Measurements from ENCODE around the gene LRRC14B. TPM values are rescaled to one million over a fixed set of nuclear protein-coding genes. Genes with fewer than 3 reads are reported as not detected.
A peak's percentile ranks its signal among the peaks of the same experiment; 100 is the strongest.

The LRRC14B gene
- total RNA-seq, 1 experiment from 2014 or later, result 0.48 TPM

- no peaks in the 10 kb centered on the region for H3K79me2 ChIP-seq (ENCODE audit: low read length)
- H3K27me3 ChIP-seq (ENCODE audit: low read length), result no peaks in the 10 kb centered on the region
- no peak for DNase-seq
- no peaks in the 10 kb centered on the region for H3K9me3 ChIP-seq (ENCODE audit: low read length)
- peaks cover 8% of the 10 kb centered on the region for H3K4me1 ChIP-seq (ENCODE audit: low read length)
- H3K4me2 ChIP-seq (ENCODE audit: low read depth, low read length, poor library complexity, severe bottlenecking), result no peak overlapping the region
- H3K27ac ChIP-seq (ENCODE audit: low read length), result no peak overlapping the region
- no peaks in the 10 kb centered on the region for H3K9me2 ChIP-seq (replicated peaks; ENCODE audit: insufficient read depth, low read length)
- no peaks in the 10 kb centered on the region; the same call in 1 of the 2 replicates for H4K20me1 ChIP-seq (ENCODE audit: insufficient read depth, low read depth, low read length)
- no peaks in the 10 kb centered on the region for H3K36me3 ChIP-seq (ENCODE audit: insufficient read depth, low read length)
- no peak overlapping the region for H3K4me3 ChIP-seq (ENCODE audit: low read length)
- no peak overlapping the region for H2AFZ ChIP-seq (ENCODE audit: low read length)
- H3K9ac ChIP-seq (ENCODE audit: low read length), result no peak overlapping the region
Measured at GRCh38 chr5:184471-184870, 6.8 kb upstream of the LRRC14B start.

GRCh38 chr5:185095-186070 is 5.9 kb upstream of the LRRC14B start:
- H4K20me1 ChIP-seq (ENCODE audit: insufficient read depth, low read depth, low read length), result no peaks in the 10 kb centered on the region; the same call in 1 of the 2 replicates
- H3K27ac ChIP-seq (ENCODE audit: low read length), result no peak overlapping the region
- DNase-seq, result no peak
- no peaks in the 10 kb centered on the region for H3K9me2 ChIP-seq (replicated peaks; ENCODE audit: insufficient read depth, low read length)
- no peaks in the 10 kb centered on the region for H3K9me3 ChIP-seq (ENCODE audit: low read length)
- no peaks in the 10 kb centered on the region for H3K79me2 ChIP-seq (ENCODE audit: low read length)
- H3K4me1 ChIP-seq (ENCODE audit: low read length), result peaks cover 10% of the 10 kb centered on the region
- H3K4me2 ChIP-seq (ENCODE audit: low read depth, low read length, poor library complexity, severe bottlenecking), result no peak overlapping the region
- no peak overlapping the region for H3K4me3 ChIP-seq (ENCODE audit: low read length)
- H2AFZ ChIP-seq (ENCODE audit: low read length), result no peak overlapping the region
- H3K9ac ChIP-seq (ENCODE audit: low read length), result no peak overlapping the region
- H3K36me3 ChIP-seq (ENCODE audit: insufficient read depth, low read length), result no peaks in the 10 kb centered on the region
- H3K27me3 ChIP-seq (ENCODE audit: low read length), result no peaks in the 10 kb centered on the region

GRCh38 chr5:186091-187041 is 4.9 kb upstream of the LRRC14B start:
- no peak for DNase-seq
- Histone ChIP-seq H3K9me2 (replicated peaks; ENCODE audit: insufficient read depth, low read length) (no peaks in the 10 kb centered on the region), H4K20me1 (ENCODE audit: insufficient read depth, low read depth, low read length) (no peaks in the 10 kb centered on the region; the same call in 1 of the 2 replicates), H3K27ac (ENCODE audit: low read length) (no peak overlapping the region), H2AFZ (ENCODE audit: low read length) (no peak overlapping the region), H3K79me2 (ENCODE audit: low read length) (no peaks in the 10 kb centered on the region), H3K36me3 (ENCODE audit: insufficient read depth, low read length) (no peaks in the 10 kb centered on the region), H3K27me3 (ENCODE audit: low read length) (no peaks in the 10 kb centered on the region), H3K4me3 (ENCODE audit: low read length) (no peak overlapping the region), H3K4me1 (ENCODE audit: low read length) (peaks cover 20% of the 10 kb centered on the region), H3K4me2 (ENCODE audit: low read depth, low read length, poor library complexity, severe bottlenecking) (no peak overlapping the region), H3K9ac (ENCODE audit: low read length) (no peak overlapping the region), H3K9me3 (ENCODE audit: low read length) (no peaks in the 10 kb centered on the region)

- no peak for DNase-seq
- Histone ChIP-seq H3K79me2 (ENCODE audit: low read length) (no peaks in the 10 kb centered on the region), H2AFZ (ENCODE audit: low read length) (no peak overlapping the region), H3K27ac (ENCODE audit: low read length) (no peak overlapping the region), H3K9me2 (replicated peaks; ENCODE audit: insufficient read depth, low read length) (no peaks in the 10 kb centered on the region), H3K36me3 (ENCODE audit: insufficient read depth, low read length) (no peaks in the 10 kb centered on the region), H3K27me3 (ENCODE audit: low read length) (no peaks in the 10 kb centered on the region), H3K4me2 (ENCODE audit: low read depth, low read length, poor library complexity, severe bottlenecking) (no peak overlapping the region), H3K4me1 (ENCODE audit: low read length) (peaks cover 23% of the 10 kb centered on the region), H3K9me3 (ENCODE audit: low read length) (no peaks in the 10 kb centered on the region), H3K9ac (ENCODE audit: low read length) (no peak overlapping the region), H3K4me3 (ENCODE audit: low read length) (no peak overlapping the region), H4K20me1 (ENCODE audit: insufficient read depth, low read depth, low read length) (no peaks in the 10 kb centered on the region; the same call in 1 of the 2 replicates)
Measured at GRCh38 chr5:187042-187431, 4.3 kb upstream of the LRRC14B start.

- no peaks in the 10 kb centered on the region for H3K36me3 ChIP-seq (ENCODE audit: insufficient read depth, low read length)
Measured at GRCh38 chr5:187617-188451, 3.5 kb upstream of the LRRC14B start.

GRCh38 chr5:188488-189481 is 2.5 kb upstream of the LRRC14B start:
- Histone ChIP-seq H3K79me2 (ENCODE audit: low read length) (no peaks in the 10 kb centered on the region), H3K36me3 (ENCODE audit: insufficient read depth, low read length) (no peaks in the 10 kb centered on the region), H3K4me1 (ENCODE audit: low read length) (peaks cover 23% of the 10 kb centered on the region), H3K4me3 (ENCODE audit: low read length) (no peak overlapping the region), H3K9ac (ENCODE audit: low read length) (peak overlapping the region; percentile 33; the same call in 1 of the 2 replicates), H3K4me2 (ENCODE audit: low read depth, low read length, poor library complexity, severe bottlenecking) (no peak overlapping the region), H3K27ac (ENCODE audit: low read length) (no peak overlapping the region), H3K9me3 (ENCODE audit: low read length) (no peaks in the 10 kb centered on the region), H3K9me2 (replicated peaks; ENCODE audit: insufficient read depth, low read length) (no peaks in the 10 kb centered on the region), H3K27me3 (ENCODE audit: low read length) (no peaks in the 10 kb centered on the region), H2AFZ (ENCODE audit: low read length) (no peak overlapping the region), H4K20me1 (ENCODE audit: insufficient read depth, low read depth, low read length) (no peaks in the 10 kb centered on the region; the same call in 1 of the 2 replicates)
- DNase-seq, result peak; percentile 96

More at GRCh38 chr5:187617-188451, 3.5 kb upstream of the LRRC14B start:
- Histone ChIP-seq H3K4me2 (ENCODE audit: low read depth, low read length, poor library complexity, severe bottlenecking) (no peak overlapping the region), H3K27ac (ENCODE audit: low read length) (no peak overlapping the region), H3K27me3 (ENCODE audit: low read length) (no peaks in the 10 kb centered on the region), H3K4me3 (ENCODE audit: low read length) (no peak overlapping the region), H3K9ac (ENCODE audit: low read length) (no peak overlapping the region), H3K79me2 (ENCODE audit: low read length) (no peaks in the 10 kb centered on the region), H3K4me1 (ENCODE audit: low read length) (peaks cover 23% of the 10 kb centered on the region), H3K9me3 (ENCODE audit: low read length) (no peaks in the 10 kb centered on the region), H2AFZ (ENCODE audit: low read length) (no peak overlapping the region), H3K9me2 (replicated peaks; ENCODE audit: insufficient read depth, low read length) (no peaks in the 10 kb centered on the region), H4K20me1 (ENCODE audit: insufficient read depth, low read depth, low read length) (no peaks in the 10 kb centered on the region; the same call in 1 of the 2 replicates)
- no peak for DNase-seq

- Histone ChIP-seq H2AFZ (ENCODE audit: low read length) (no peak overlapping the region), H4K20me1 (ENCODE audit: insufficient read depth, low read depth, low read length) (no peaks in the 10 kb centered on the region; the same call in 1 of the 2 replicates), H3K36me3 (ENCODE audit: insufficient read depth, low read length) (no peaks in the 10 kb centered on the region), H3K79me2 (ENCODE audit: low read length) (no peaks in the 10 kb centered on the region), H3K9me2 (replicated peaks; ENCODE audit: insufficient read depth, low read length) (no peaks in the 10 kb centered on the region), H3K27me3 (ENCODE audit: low read length) (no peaks in the 10 kb centered on the region), H3K4me2 (ENCODE audit: low read depth, low read length, poor library complexity, severe bottlenecking) (no peak overlapping the region), H3K4me3 (ENCODE audit: low read length) (no peak overlapping the region), H3K9me3 (ENCODE audit: low read length) (no peaks in the 10 kb centered on the region), H3K9ac (ENCODE audit: low read length) (no peak overlapping the region), H3K27ac (ENCODE audit: low read length) (no peak overlapping the region), H3K4me1 (ENCODE audit: low read length) (peaks cover 23% of the 10 kb centered on the region)
- DNase-seq, result no peak
Measured at GRCh38 chr5:189486-189885, 1.8 kb upstream of the LRRC14B start.
